DOHH2 (cell line): ENCODE data around the gene MAGI1.

Experiments used
- H3F3A ChIP-seq: fragments of 200-600 bp; sonication (generic), shearing (Covaris generic); 2 replicates; pipeline ENCODE4 v1.6.0; 2016; ENCODE audit warnings: antibody characterized with exemption, mild to moderate bottlenecking; ENCODE audit not compliant: control insufficient read depth, insufficient read depth
- H3K27ac ChIP-seq: fragments of 200-600 bp; sonication (generic); 2 replicates; pipeline ENCODE4 v1.5.1; 2014; ENCODE audit warnings: low read depth, mild to moderate bottlenecking, low read length, moderate library complexity
- H3K27me3 ChIP-seq: fragments of 200-600 bp; sonication (generic); 2 replicates; pipeline ENCODE4 v1.6.1; 2014; ENCODE audit warnings: mild to moderate bottlenecking, low read length, mixed read lengths; ENCODE audit not compliant: control insufficient read depth
- H3K36me3 ChIP-seq: fragments of 200-600 bp; sonication (generic); 2 replicates; pipeline ENCODE4 v1.6.1; 2014; ENCODE audit warnings: mild to moderate bottlenecking, low read length, moderate library complexity, mixed read lengths; ENCODE audit not compliant: control insufficient read depth
- H3K4me1 ChIP-seq: fragments of 200-600 bp; sonication (generic); 2 replicates; pipeline ENCODE4 v1.6.1; 2014; ENCODE audit warnings: mild to moderate bottlenecking, low read length, mixed read lengths; ENCODE audit not compliant: control insufficient read depth
- H3K4me2 ChIP-seq: fragments of 200-600 bp; sonication (generic); 2 replicates; pipeline ENCODE4 v1.6.0; 2014; ENCODE audit warnings: mild to moderate bottlenecking, low read length, moderate library complexity
- H3K4me3 ChIP-seq: fragments of 200-600 bp; sonication (generic); 2 replicates; pipeline ENCODE4 v1.5.1; 2014; ENCODE audit warnings: mild to moderate bottlenecking, low read length, mixed read lengths
- H3K79me2 ChIP-seq: fragments of 200-600 bp; sonication (generic); 2 replicates; pipeline ENCODE4 v1.6.1; 2014; ENCODE audit warnings: mild to moderate bottlenecking, low read length, mixed read lengths; ENCODE audit not compliant: control insufficient read depth
- H3K9me2 ChIP-seq: fragments of 200-600 bp; sonication (generic); replicated peaks from 2 replicates; pipeline ENCODE4 v1.6.1; 2014; ENCODE audit warnings: mild to moderate bottlenecking, low read length, mixed read lengths; ENCODE audit not compliant: control insufficient read depth
- H3K9me3 ChIP-seq: fragments of 200-600 bp; sonication (generic); 2 replicates; pipeline ENCODE4 v1.6.1; 2014; ENCODE audit warnings: antibody characterized with exemption, low read length, mixed read lengths; ENCODE audit not compliant: control insufficient read depth, insufficient read depth
- H4K20me1 ChIP-seq: fragments of 200-600 bp; sonication (generic); 2 replicates; pipeline ENCODE4 v1.6.0; 2014; ENCODE audit warnings: low read depth, mild to moderate bottlenecking, antibody characterized with exemption, low read length, moderate library complexity; ENCODE audit not compliant: control insufficient read depth, insufficient read depth
- EZH2phosphoT487 ChIP-seq: fragments of 200-600 bp; sonication (generic); IDR thresholded peaks from 2 replicates; pipeline ENCODE4 v1.6.1; 2017; ENCODE audit warnings: borderline replicate concordance, mild to moderate bottlenecking, antibody characterized with exemption, low read length, moderate library complexity, mixed read lengths
- TF ChIP-seq, protein P1 (sequence below): fragments of 200-600 bp; sonication (generic); IDR thresholded peaks from one replicate; pipeline ENCODE4 v1.5.1; 2014; ENCODE audit warnings: antibody characterized with exemption, mild to moderate bottlenecking, low read depth, low read length; ENCODE audit not compliant: poor library complexity, severe bottlenecking

The MAGI1 gene

DNA sequence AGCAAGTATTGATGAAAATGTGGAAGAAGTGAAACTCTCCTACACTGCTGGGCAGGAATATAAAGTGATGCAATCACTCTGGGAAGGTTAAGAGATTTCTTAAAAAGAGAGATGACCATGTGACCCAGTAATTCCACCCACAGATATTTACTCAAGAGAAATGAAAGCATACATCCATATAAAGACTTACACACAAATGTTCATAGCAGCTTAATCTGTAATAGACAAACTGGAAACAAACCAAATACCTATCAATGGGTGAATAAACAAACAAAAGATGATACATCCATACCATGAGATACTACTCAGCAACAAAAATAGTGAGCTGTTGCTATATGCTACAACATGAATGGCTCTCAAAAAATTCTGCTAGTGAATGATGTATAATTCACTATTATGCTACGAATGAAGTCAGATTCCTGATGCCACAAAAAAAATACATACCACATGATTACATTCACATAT lies 463.3 kb downstream of the MAGI1 start:
- Histone ChIP-seq H3K4me3 (no peak overlapping the region), H3K36me3 (no peaks in the 10 kb centered on the region), H3K9me2 (no peaks in the 10 kb centered on the region), H3K9me3 (no peaks in the 10 kb centered on the region), H3K4me2 (no peak overlapping the region), H3K27ac (no peak overlapping the region), H4K20me1 (no peaks in the 10 kb centered on the region), H3K79me2 (no peaks in the 10 kb centered on the region), H3K27me3 (no peaks in the 10 kb centered on the region), H3K4me1 (no peaks in the 10 kb centered on the region), H3F3A (no peaks in the 10 kb centered on the region)
- TF ChIP-seq, protein P1, sequence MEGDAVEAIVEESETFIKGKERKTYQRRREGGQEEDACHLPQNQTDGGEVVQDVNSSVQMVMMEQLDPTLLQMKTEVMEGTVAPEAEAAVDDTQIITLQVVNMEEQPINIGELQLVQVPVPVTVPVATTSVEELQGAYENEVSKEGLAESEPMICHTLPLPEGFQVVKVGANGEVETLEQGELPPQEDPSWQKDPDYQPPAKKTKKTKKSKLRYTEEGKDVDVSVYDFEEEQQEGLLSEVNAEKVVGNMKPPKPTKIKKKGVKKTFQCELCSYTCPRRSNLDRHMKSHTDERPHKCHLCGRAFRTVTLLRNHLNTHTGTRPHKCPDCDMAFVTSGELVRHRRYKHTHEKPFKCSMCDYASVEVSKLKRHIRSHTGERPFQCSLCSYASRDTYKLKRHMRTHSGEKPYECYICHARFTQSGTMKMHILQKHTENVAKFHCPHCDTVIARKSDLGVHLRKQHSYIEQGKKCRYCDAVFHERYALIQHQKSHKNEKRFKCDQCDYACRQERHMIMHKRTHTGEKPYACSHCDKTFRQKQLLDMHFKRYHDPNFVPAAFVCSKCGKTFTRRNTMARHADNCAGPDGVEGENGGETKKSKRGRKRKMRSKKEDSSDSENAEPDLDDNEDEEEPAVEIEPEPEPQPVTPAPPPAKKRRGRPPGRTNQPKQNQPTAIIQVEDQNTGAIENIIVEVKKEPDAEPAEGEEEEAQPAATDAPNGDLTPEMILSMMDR, result no peak
- no peak for TF ChIP-seq EZH2phosphoT487

DNA sequence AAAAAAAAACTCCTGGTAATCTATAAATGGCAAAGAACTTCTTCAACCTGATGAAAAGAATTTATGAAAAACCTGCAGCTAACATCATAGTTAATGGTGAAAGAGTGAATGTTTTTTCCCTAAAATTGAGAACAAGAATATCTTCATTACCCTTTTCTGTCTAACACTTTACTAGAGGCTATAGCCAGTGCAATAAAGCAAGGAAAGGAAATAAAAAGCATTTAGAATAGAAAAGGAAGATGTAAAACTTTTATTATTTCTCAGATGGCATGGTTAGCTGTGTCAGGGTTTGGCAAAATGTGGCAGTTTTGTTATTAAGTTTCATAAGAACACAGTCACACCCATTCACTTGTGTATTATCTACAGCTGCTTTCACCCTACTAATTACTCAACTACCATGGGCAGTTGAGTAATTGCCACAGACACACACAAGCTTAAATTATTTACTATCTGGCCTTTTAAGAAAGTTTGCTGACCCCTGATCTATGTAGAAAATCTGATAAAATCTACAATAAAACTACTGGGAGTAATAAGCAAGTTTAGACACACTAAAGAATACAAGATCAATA lies 465.1 kb downstream of the MAGI1 start:
- Histone ChIP-seq H3F3A (no peaks in the 10 kb centered on the region), H3K27me3 (no peaks in the 10 kb centered on the region), H4K20me1 (no peaks in the 10 kb centered on the region), H3K79me2 (no peaks in the 10 kb centered on the region), H3K27ac (no peak overlapping the region), H3K4me1 (no peaks in the 10 kb centered on the region), H3K36me3 (no peaks in the 10 kb centered on the region), H3K4me3 (no peak overlapping the region), H3K9me2 (no peaks in the 10 kb centered on the region), H3K4me2 (no peak overlapping the region), H3K9me3 (no peaks in the 10 kb centered on the region)
- TF ChIP-seq EZH2phosphoT487, result no peak
- TF ChIP-seq, protein P1, result no peak

GRCh38 chr3:65572175-65572777 lies 466.4 kb downstream of the MAGI1 start:
- Histone ChIP-seq H3K79me2 (no peaks in the 10 kb centered on the region), H3K9me2 (no peaks in the 10 kb centered on the region), H3K36me3 (no peaks in the 10 kb centered on the region), H4K20me1 (no peaks in the 10 kb centered on the region), H3K9me3 (no peaks in the 10 kb centered on the region), H3K27ac (no peak overlapping the region), H3K4me3 (no peak overlapping the region), H3K4me2 (no peak overlapping the region), H3K27me3 (no peaks in the 10 kb centered on the region), H3K4me1 (no peaks in the 10 kb centered on the region), H3F3A (no peaks in the 10 kb centered on the region)
- TF ChIP-seq EZH2phosphoT487, result no peak
- TF ChIP-seq, protein P1, result no peak
